Heart left ventricle (tissue), 16 donors: ENCODE data around the gene INTS11. TPM values are rescaled to one million over a fixed set of nuclear protein-coding genes. Genes with fewer than 3 reads are reported as not detected.
A peak's percentile ranks its signal among the peaks of the same experiment; 100 is the strongest.

Source experiments
- ATAC-seq, 4 donors: fragments of 200-7000 bp; cut with Tn5 transposase; one replicate each; pipeline ENCODE4 v1.9.1; 2020 to 2022; ENCODE audit warnings: moderate library complexity in 4 of 4, mild to moderate bottlenecking in 3 of 4, moderate number of reproducible peaks in 1 of 4
- DNase-seq, 5 donors: peaks; one replicate each; pipeline ENCODE4 v3.0.0-alpha.2; 2020
- H3K27ac ChIP-seq, 12 donors: fragments of 200-600 bp; sonication (generic) in 4 of 12; one replicate each; pipeline versions ENCODE4 v1.5.0 to v1.8.0; 2016 to 2022; ENCODE audit warnings: mild to moderate bottlenecking in 2 of 12
- H3K27me3 ChIP-seq, 9 donors: fragments of 200-600 bp; sonication (generic) in 2 of 9; one replicate each; pipeline versions ENCODE4 v1.5.1 to v1.8.0; 2016 to 2022; ENCODE audit warnings: mild to moderate bottlenecking in 3 of 9
- H3K36me3 ChIP-seq, 9 donors: fragments of 200-600 bp; sonication (generic) in 2 of 9; one replicate each; pipeline versions ENCODE4 v1.5.0 to v1.8.0; 2018 to 2022; ENCODE audit warnings: mild to moderate bottlenecking in 2 of 9
- H3K4me1 ChIP-seq, 12 donors: fragments of 200-600 bp; sonication (generic) in 4 of 12; one replicate each; pipeline versions ENCODE4 v1.5.0 to v1.8.0; 2016 to 2022; ENCODE audit warnings: mild to moderate bottlenecking in 3 of 12
- H3K4me3 ChIP-seq, 12 donors: fragments of 200-600 bp; sonication (generic) in 4 of 12; one replicate each; pipeline versions ENCODE4 v1.5.0 to v1.8.0; 2017 to 2022; ENCODE audit warnings: mild to moderate bottlenecking in 9 of 12, moderate library complexity in 4 of 12
- H3K9me3 ChIP-seq, 12 donors: fragments of 200-600 bp; sonication (generic) in 4 of 12; one replicate each; pipeline versions ENCODE4 v1.5.0 to v1.8.0; 2016 to 2022; ENCODE audit warnings: mild to moderate bottlenecking in 1 of 12
- CTCF ChIP-seq, 12 donors: fragments of 200-600 bp; sonication (generic) in 4 of 12; IDR thresholded peaks; one replicate each; pipeline versions ENCODE4 v1.5.0 to v1.8.0; 2018 to 2022; ENCODE audit warnings: antibody characterized with exemption in 12 of 12, mild to moderate bottlenecking in 5 of 12
- POLR2A ChIP-seq, 2 donors: fragments of 450-650 bp; IDR thresholded peaks; one replicate each; pipeline ENCODE4 v1.6.1; 2017; ENCODE audit warnings: antibody characterized with exemption in 2 of 2, mild to moderate bottlenecking in 2 of 2, moderate library complexity in 2 of 2
- WGBS, 4 donors: extraction: QIAGEN DNeasy Blood & Tissue Kit in 2 of 4; methylation state at CpG; one replicate each; pipeline versions ENCODE4 v1.1.5 to v1.1.7; 2013 to 2018; 5-methylcytosine and 5-hydroxymethylcytosine counted together
- intact Hi-C, 10 donors: fragments of 100-400 bp; cut with DNase I; formaldehyde crosslinking; loops; one replicate each; pipeline versions ENCODE4 v1.11.1 to v1.14.2; 2022
- polyA plus RNA-seq, 2 donors: library from polyadenylated mRNA; stranded (reverse); fragments of 200-250 nt; gene quantifications; one replicate each; pipeline ENCODE4 v1.2.3, GENCODE V29; 2013
- total RNA-seq, 9 donors: library from RNA; depleted of rRNA in 2 of 9; stranded (reverse); fragments of >200 nt in 2 of 9; fragmentation: NEBNext Ultra II Directional in 3 of 9; extraction: Animal tissue kit (Norgen Biotek cat#: 25700) in 3 of 9; gene quantifications; one replicate each; pipeline versions ENCODE4 v1.1.0 to v1.2.4, GENCODE V29; 2016 to 2023
- donor health status: ischemic (EF 13 %, LVEDD 7.1; RV severe dilation, severe dysfunction).
- donor health status: healthy with polysubstance abuse.
- donor health status: DM: no; HTN: yes; CAD: no.
- donor health status: DM: no; HTN: no; CAD: no.
- donor health status: ischemic (EF 25% LVEDD 6.9; RV normal size, moderate dysfunction).
- donor health status: ischemic (EF 25% LVEDD 5.7; RV mildly dilated, moderate dysfunction).
- donor health status: healthy.
- donor health status: DM: yes; HTN: yes; CAD: no.
- donor health status: ischemic (EF 35%, LVEDD 5.7; RV mildly dilated, moderate dysfunction).
- donor health status: nonischemic (EF 11% LVEDD 7.7; RV severe dilation, severe dysfunction).
- donor health status: DM: yes; HTN: yes; CAD: no.
- donor health status: PGD.
- donor health status: ischemic (EF 29% LVEDD 5.4; RV normal size, mild dysfunction).
- donor health status: nonischemic (EF 23%, LVEDD 6.1; RV moderate dilation, normal function).

INTS11 gene
- total and polyA plus RNA-seq, 11 donors = 46.8 to 117 (median 70.7) TPM

GRCh38 chr1:1340185-1340584 lies 15.7 kb upstream of the INTS11 start:
- WGBS, 4 donors = 88 to 93% (median 90%) methylated on average over 17 to 23 of the region's 23 CpGs
- Histone ChIP-seq H3K36me3 (peaks cover 0 to 58% (median 41%) of the 10 kb centered on the region in 9 donors), H3K4me1 (peaks cover 0 to 23% (median 5%) of the 10 kb centered on the region in 12 donors), H3K9me3 (no peaks in the 10 kb centered on the region), H3K4me3 (no peak overlapping the region), H3K27ac (no peak overlapping the region), H3K27me3 (no peaks in the 10 kb centered on the region)
- no peak for ATAC-seq
- intact Hi-C loops = no loop called here
- DNase-seq = no peak
- TF ChIP-seq CTCF (IDR thresholded peaks at IDR 0.05) = no peak
- no peak for TF ChIP-seq POLR2A (IDR thresholded peaks at IDR 0.05)

DNA sequence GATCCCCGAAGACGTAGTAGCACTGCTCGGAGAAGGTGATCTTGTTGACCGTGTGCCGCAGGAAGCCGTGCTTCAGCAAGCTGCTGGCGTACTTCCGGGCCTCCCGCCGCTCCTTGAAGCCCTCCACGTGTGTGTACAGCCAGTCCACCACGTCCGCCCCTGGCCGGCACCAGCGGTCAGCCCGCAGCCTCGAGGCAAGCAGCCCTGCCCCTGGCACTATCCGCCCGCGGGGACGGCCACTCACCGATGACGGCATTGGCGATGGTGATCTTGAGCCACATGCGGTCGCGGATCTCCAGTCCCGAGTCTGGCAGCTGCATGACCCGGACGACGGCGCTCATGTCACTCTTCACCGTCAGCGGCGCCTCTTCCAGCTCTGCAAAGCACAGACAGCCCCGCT lies 13.8 kb upstream of the INTS11 start:
- 95 to 99% (median 97%) methylated on average over 14 to 36 of the region's 36 CpGs for WGBS, 4 donors
- Histone ChIP-seq H3K36me3 (peaks cover 0 to 58% (median 41%) of the 10 kb centered on the region in 9 donors), H3K27me3 (no peaks in the 10 kb centered on the region), H3K27ac (no peak overlapping the region), H3K9me3 (no peaks in the 10 kb centered on the region), H3K4me1 (peaks cover 0 to 4% (median 0%) of the 10 kb centered on the region in 12 donors), H3K4me3 (no peak overlapping the region)
- TF ChIP-seq CTCF (IDR thresholded peaks at IDR 0.05) = no peak
- TF ChIP-seq POLR2A (IDR thresholded peaks at IDR 0.05) = no peak
- DNase-seq (no peak), ATAC-seq (no peak)
- intact Hi-C loops = no loop called here

- intact Hi-C loops = no loop called here
- Histone ChIP-seq H3K36me3 (peaks cover 0 to 58% (median 41%) of the 10 kb centered on the region in 9 donors), H3K4me3 (no peak overlapping the region), H3K27me3 (no peaks in the 10 kb centered on the region), H3K27ac (no peak overlapping the region), H3K9me3 (no peaks in the 10 kb centered on the region), H3K4me1 (no peaks in the 10 kb centered on the region)
- no peak for DNase-seq
- peak in 1 of 4 donors; percentile 11 for ATAC-seq
- no peak for TF ChIP-seq POLR2A (IDR thresholded peaks at IDR 0.05)
- TF ChIP-seq CTCF (IDR thresholded peaks at IDR 0.05) = no peak
- 80 to 87% (median 85%) methylated on average over 16 to 18 of the region's 18 CpGs for WGBS, 4 donors
Measured at GRCh38 chr1:1337793-1338147, 13.3 kb upstream of the INTS11 start.

GRCh38 chr1:1336931-1337792 lies 12.7 kb upstream of the INTS11 start:
- no peak overlapping the region for H3K27ac ChIP-seq
- 95 to 96% (median 95%) methylated on average over 29 to 32 of the region's 32 CpGs for WGBS, 4 donors
- TF ChIP-seq CTCF (IDR thresholded peaks at IDR 0.05) (no peak), POLR2A (IDR thresholded peaks at IDR 0.05) (no peak)
- H3K36me3 ChIP-seq = peaks cover 0 to 58% (median 41%) of the 10 kb centered on the region in 9 donors
- H3K27me3 ChIP-seq = no peaks in the 10 kb centered on the region
- H3K9me3 ChIP-seq = no peaks in the 10 kb centered on the region
- DNase-seq = no peak
- H3K4me3 ChIP-seq = no peak overlapping the region
- intact Hi-C loops = no loop called here
- H3K4me1 ChIP-seq = no peaks in the 10 kb centered on the region
- no peak for ATAC-seq
